Parathyroid adenoma (tissue), 2 donors: ENCODE results near the gene KCNK18.

Source experiments
- H2AFZ ChIP-seq: fragments of 300-600 bp; sonication (generic); one replicate; pipeline ENCODE4 v1.7.0; 2017; ENCODE audit warnings: antibody characterized with exemption, mild to moderate bottlenecking
- H3K27ac ChIP-seq: fragments of 300-600 bp; sonication (generic); one replicate; pipeline ENCODE4 v1.7.0; 2017
- H3K27me3 ChIP-seq: fragments of 300-600 bp; sonication (generic); one replicate; pipeline ENCODE4 v1.7.0; 2017; ENCODE audit warnings: low read length; ENCODE audit not compliant: control insufficient read depth, insufficient read depth
- H3K36me3 ChIP-seq: fragments of 300-600 bp; sonication (generic); one replicate; pipeline ENCODE4 v1.7.0; 2017; ENCODE audit warnings: low read length; ENCODE audit not compliant: control insufficient read depth, insufficient read depth
- H3K4me1 ChIP-seq: fragments of 300-600 bp; sonication (generic); one replicate; pipeline ENCODE4 v1.7.0; 2017; ENCODE audit warnings: control low read depth
- H3K4me2 ChIP-seq: fragments of 300-600 bp; sonication (generic); one replicate; pipeline ENCODE4 v1.7.0; 2017; ENCODE audit warnings: low read length
- H3K4me3 ChIP-seq: fragments of 300-600 bp; sonication (generic); one replicate; pipeline ENCODE4 v1.7.0; 2017; ENCODE audit warnings: low read depth, low read length
- H3K79me2 ChIP-seq: fragments of 300-600 bp; sonication (generic); one replicate; pipeline ENCODE4 v1.7.0; 2017; ENCODE audit warnings: control low read depth
- H3K9ac ChIP-seq: fragments of 300-600 bp; sonication (generic); one replicate; pipeline ENCODE4 v1.7.0; 2017; ENCODE audit warnings: mild to moderate bottlenecking
- H3K9me3 ChIP-seq: fragments of 300-600 bp; sonication (generic); one replicate; pipeline ENCODE4 v1.7.0; 2017; ENCODE audit warnings: low read length; ENCODE audit not compliant: control insufficient read depth
- CTCF ChIP-seq: fragments of 300-600 bp; sonication (generic); IDR thresholded peaks from one replicate; pipeline ENCODE4 v1.7.0; 2017; ENCODE audit warnings: antibody characterized with exemption, mild to moderate bottlenecking
- donor health status: primary hyperparathyroidism.

The KCNK18 gene

DNA sequence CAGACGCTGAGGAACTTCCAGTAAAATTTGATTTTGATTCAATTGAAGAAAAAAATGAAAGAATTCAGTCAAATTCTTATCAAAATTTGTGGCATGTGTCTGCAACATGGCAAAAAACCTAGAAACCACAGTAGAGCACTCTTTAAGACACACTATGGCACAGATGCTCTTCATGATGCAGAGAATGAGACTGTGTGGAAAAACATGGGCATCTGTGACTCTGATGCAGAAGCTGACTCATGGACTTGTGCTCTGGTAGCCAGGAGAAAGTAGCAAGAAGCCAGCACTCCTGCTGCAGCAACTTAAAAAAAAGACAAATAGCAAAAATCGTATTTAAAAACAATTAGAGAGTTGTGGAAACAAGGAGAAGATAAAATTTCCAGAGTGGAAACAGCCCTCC, 8.9 kb upstream of the KCNK18 start:
- H3K9me3 ChIP-seq = no peaks in the 10 kb centered on the region
- H3K9ac ChIP-seq = no peak overlapping the region
- TF ChIP-seq CTCF = no peak
- no peaks in the 10 kb centered on the region for H3K36me3 ChIP-seq
- H3K4me2 ChIP-seq = no peak overlapping the region
- H3K4me3 ChIP-seq = no peak overlapping the region
- no peak overlapping the region for H2AFZ ChIP-seq
- no peaks in the 10 kb centered on the region for H3K27me3 ChIP-seq
- no peaks in the 10 kb centered on the region for H3K79me2 ChIP-seq
- no peak overlapping the region for H3K27ac ChIP-seq
- H3K4me1 ChIP-seq = no peaks in the 10 kb centered on the region

- no peak overlapping the region for H2AFZ ChIP-seq
- no peaks in the 10 kb centered on the region for H3K27me3 ChIP-seq
- H3K9ac ChIP-seq = no peak overlapping the region
- no peak overlapping the region for H3K27ac ChIP-seq
- no peaks in the 10 kb centered on the region for H3K36me3 ChIP-seq
- no peaks in the 10 kb centered on the region for H3K79me2 ChIP-seq
- no peak overlapping the region for H3K4me3 ChIP-seq
- no peak for TF ChIP-seq CTCF
- H3K9me3 ChIP-seq = no peaks in the 10 kb centered on the region
- no peak overlapping the region for H3K4me2 ChIP-seq
- H3K4me1 ChIP-seq = no peaks in the 10 kb centered on the region
Observed at GRCh38 chr10:117189557-117189956, 7.7 kb upstream of the KCNK18 start.

DNA sequence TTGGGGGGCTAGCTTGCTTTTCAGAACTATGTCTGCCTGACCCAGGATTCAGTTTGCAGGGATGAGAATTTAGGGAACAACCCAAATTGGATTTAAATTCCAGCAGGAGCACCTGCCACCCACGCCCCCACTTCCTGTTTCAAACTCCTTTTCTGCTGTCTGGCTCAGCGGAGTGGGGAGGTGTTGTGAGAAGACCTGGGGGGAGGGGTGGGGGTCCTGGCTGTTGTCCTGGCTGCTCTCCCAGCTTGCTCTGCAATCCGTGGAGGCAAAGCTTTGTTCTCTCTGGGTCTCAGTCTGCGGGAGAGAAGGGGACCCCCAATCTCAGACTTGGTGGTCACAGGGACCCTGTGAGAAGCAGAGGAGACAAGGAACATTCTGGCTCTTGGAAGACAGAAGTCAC, 799 bp downstream of the KCNK18 start:
- no peaks in the 10 kb centered on the region for H3K27me3 ChIP-seq
- no peak overlapping the region for H3K9ac ChIP-seq
- no peak for TF ChIP-seq CTCF

DNA sequence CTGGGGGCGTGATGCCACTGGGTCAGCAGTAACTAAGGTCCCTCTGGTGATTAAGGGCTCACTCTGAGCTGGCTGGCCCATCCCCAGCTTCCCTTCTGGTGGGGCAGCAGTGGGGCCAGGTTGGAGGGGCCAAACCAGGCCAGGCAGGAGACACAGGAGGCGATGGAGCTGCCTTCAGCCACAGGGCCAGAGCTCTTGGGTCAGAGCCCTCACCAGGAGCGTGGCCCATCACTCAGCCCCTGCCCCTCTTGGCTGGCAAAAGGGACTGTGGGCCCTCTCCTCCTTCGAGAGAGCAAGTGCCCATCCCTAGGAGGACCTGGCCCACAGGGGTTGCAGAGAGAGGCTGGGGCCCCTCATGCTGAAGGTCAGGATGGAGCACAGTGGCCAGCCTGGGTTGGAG, 4.5 kb downstream of the KCNK18 start:
- H3K4me3 ChIP-seq = no peak overlapping the region
- no peak overlapping the region for H3K9ac ChIP-seq
- no peaks in the 10 kb centered on the region for H3K9me3 ChIP-seq
- no peaks in the 10 kb centered on the region for H3K4me1 ChIP-seq
- no peak overlapping the region for H2AFZ ChIP-seq
- no peak for TF ChIP-seq CTCF
- H3K27me3 ChIP-seq = no peaks in the 10 kb centered on the region
- H3K27ac ChIP-seq = no peak overlapping the region
- no peak overlapping the region for H3K4me2 ChIP-seq
- no peaks in the 10 kb centered on the region for H3K36me3 ChIP-seq
- no peaks in the 10 kb centered on the region for H3K79me2 ChIP-seq

More for the DNA sequence above, 799 bp downstream of the KCNK18 start:
- H3K36me3 ChIP-seq = no peaks in the 10 kb centered on the region
- no peaks in the 10 kb centered on the region for H3K9me3 ChIP-seq
- H3K4me1 ChIP-seq = no peaks in the 10 kb centered on the region
- H3K79me2 ChIP-seq = no peaks in the 10 kb centered on the region
- no peak overlapping the region for H3K4me3 ChIP-seq
- no peak overlapping the region for H3K27ac ChIP-seq
- no peak overlapping the region for H3K4me2 ChIP-seq
- no peak overlapping the region for H2AFZ ChIP-seq

- Histone ChIP-seq H3K36me3 (no peaks in the 10 kb centered on the region), H3K27ac (no peak overlapping the region), H3K4me1 (no peaks in the 10 kb centered on the region), H3K9ac (no peak overlapping the region), H3K79me2 (no peaks in the 10 kb centered on the region), H3K4me3 (no peak overlapping the region), H2AFZ (no peak overlapping the region), H3K9me3 (no peaks in the 10 kb centered on the region), H3K4me2 (no peak overlapping the region), H3K27me3 (no peaks in the 10 kb centered on the region)
- TF ChIP-seq CTCF = no peak
Observed at GRCh38 chr10:117204316-117204715, 7.0 kb downstream of the KCNK18 start.
